ENCODE data around the gene HOXC12. TPM values are rescaled to one million over a fixed set of nuclear protein-coding genes. Genes with fewer than 3 reads are reported as not detected.
A peak's percentile ranks its signal among the peaks of the same experiment; 100 is the strongest.

HOXC12 gene
- total and polyA plus RNA-seq, 2 of the 8 experiments (the other 6 are each of a cell fraction or from before 2014, with no cell fraction given): not detected

DNA sequence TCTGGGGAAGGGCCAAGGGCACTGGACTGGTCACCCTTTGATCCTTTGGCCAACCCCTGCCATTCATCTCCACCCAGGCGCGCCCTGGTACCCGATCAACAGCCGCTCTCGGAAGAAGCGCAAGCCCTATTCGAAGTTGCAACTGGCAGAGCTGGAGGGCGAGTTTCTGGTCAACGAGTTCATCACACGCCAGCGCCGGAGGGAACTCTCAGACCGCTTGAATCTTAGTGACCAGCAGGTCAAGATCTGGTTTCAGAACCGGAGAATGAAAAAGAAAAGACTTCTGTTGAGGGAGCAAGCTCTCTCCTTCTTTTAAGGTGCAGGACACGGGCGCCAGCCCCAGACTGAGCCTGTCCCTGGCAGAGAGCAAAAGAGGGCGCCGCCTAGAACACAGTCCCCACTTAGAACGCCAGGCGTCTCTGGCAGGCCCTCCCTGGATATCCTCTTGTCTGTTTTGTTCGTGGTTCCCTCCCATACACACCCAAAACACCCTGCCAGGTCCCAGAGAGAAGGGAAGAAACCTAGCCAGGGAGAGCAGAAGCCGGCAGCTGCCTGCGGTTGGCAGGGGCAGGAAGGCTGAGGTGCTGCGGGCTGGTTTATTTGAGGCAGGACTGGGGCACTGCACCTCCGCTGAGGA is 1.7 kb downstream of the HOXC12 start:
- Histone ChIP-seq H3K79me1 (ENCODE audit: low read depth, low read length) (no peaks in the 10 kb centered on the region), H3K27ac (ENCODE audit: low read depth, low read length) (no peak overlapping the region), H3K9ac (replicated peaks in 1 of 4; ENCODE audit: extremely low read depth in 1 of 4, low read depth in 3 of 4, low read length in 3 of 4) (no peak overlapping the region), H3K36me3 (ENCODE audit: control insufficient read depth in 2 of 4, insufficient read depth in 4 of 4, low read length in 3 of 4) (peaks cover 0 to 16% (median 0%) of the 10 kb centered on the region in 4 experiments; a peak in 1 of 8 replicates), H3K9me3 (ENCODE audit: insufficient read depth in 2 of 2, low read depth in 1 of 2, low read length in 1 of 2) (no peaks in the 10 kb centered on the region; a peak in 1 of 4 replicates), H2BK5ac (ENCODE audit: low read depth, low read length) (no peak overlapping the region), H4K20me1 (replicated peaks in 1 of 2; ENCODE audit: control insufficient read depth in 1 of 2, insufficient read depth in 2 of 2, low read length in 2 of 2) (peaks cover 27 to 56% of the 10 kb centered on the region in 2 experiments), H2AFZ (ENCODE audit: low read length) (no peak overlapping the region), H3K56ac (replicated peaks; ENCODE audit: insufficient read length, low read depth, low read length) (no peak overlapping the region), H3K23me2 (ENCODE audit: low read depth, low read length) (no peaks in the 10 kb centered on the region), H3K27me3 (replicated peaks in 1 of 4; ENCODE audit: control insufficient read depth in 3 of 4, extremely low read depth in 1 of 4, insufficient read depth in 3 of 4, low read length in 3 of 4) (peaks cover 100% of the 10 kb centered on the region in 4 experiments), H3K14ac (ENCODE audit: insufficient read length) (no peak overlapping the region), H2BK120ac (replicated peaks; ENCODE audit: low read depth, low read length) (no peak overlapping the region), H3K79me2 (ENCODE audit: control insufficient read depth in 1 of 2, insufficient read depth in 2 of 2, low read length in 2 of 2) (no peaks in the 10 kb centered on the region), H4K5ac (ENCODE audit: insufficient read length, low read depth, low read length) (no peak overlapping the region), H3K4ac (replicated peaks; ENCODE audit: insufficient read length, low read depth, low read length) (no peak overlapping the region), H3K4me3 (ENCODE audit: extremely low read depth in 1 of 4, insufficient read depth in 2 of 4, low read depth in 3 of 4, low read length in 4 of 4) (no peak overlapping the region), H3K23ac (ENCODE audit: insufficient read length) (no peak overlapping the region), H3K4me1 (replicated peaks in 1 of 4; ENCODE audit: control insufficient read depth in 3 of 4, insufficient read depth in 4 of 4, low read length in 3 of 4) (peaks cover 0 to 8% (median 2%) of the 10 kb centered on the region in 4 experiments; a peak in 3 of 7 replicates), H4K8ac (ENCODE audit: extremely low read depth, insufficient read depth, low read length) (peak overlapping the region; percentile 12; the same call in 1 of the 2 replicates), H4K91ac (replicated peaks; ENCODE audit: insufficient read length, low read length) (no peak overlapping the region), H3K4me2 (ENCODE audit: insufficient read depth in 1 of 2, low read depth in 2 of 2, low read length in 2 of 2) (no peak overlapping the region; a peak in 1 of 4 replicates), H2BK15ac (ENCODE audit: low read length) (no peak overlapping the region), H2AK5ac (ENCODE audit: low read depth, low read length) (no peak overlapping the region), H3K18ac (ENCODE audit: extremely low read depth, low read length) (no peak overlapping the region), H2BK12ac (ENCODE audit: low read depth, low read length) (peak overlapping the region; percentile 60), H2BK20ac (ENCODE audit: low read length) (no peak overlapping the region)
- no peak for TF ChIP-seq CREB1 (IDR thresholded peaks at IDR 0.05)
- no peak for TF ChIP-seq FOSL1 (IDR thresholded peaks at IDR 0.05; ENCODE audit: insufficient read depth, low read depth, low read length)
- peak; percentile 16 for TF ChIP-seq EZH2 (IDR thresholded peaks at IDR 0.05; ENCODE audit: low read depth, low read length, severe bottlenecking)
- TF ChIP-seq ASH2L (IDR thresholded peaks at IDR 0.05; ENCODE audit: low read length): no peak
- peak; percentile 17 for TF ChIP-seq SUZ12 (IDR thresholded peaks at IDR 0.05; ENCODE audit: low read length)
- TF ChIP-seq RNF2 (IDR thresholded peaks at IDR 0.05; ENCODE audit: borderline replicate concordance, low read depth, low read length, missing control alignments, poor library complexity, severe bottlenecking): peak; percentile 84
- no peak for TF ChIP-seq SIN3A (conservative IDR thresholded peaks at IDR 0.05 in 1 of 2, IDR thresholded peaks at IDR 0.05 in 1 of 2; ENCODE audit: low read depth in 1 of 2, low read length in 2 of 2)
- TF ChIP-seq TCF12 (IDR thresholded peaks at IDR 0.05; ENCODE audit: low read depth, low read length): 0 out of 2 replicates have a peak, but pooled peaks have one; percentile 12
- FAIRE-seq (no peak), DNase-seq (ENCODE audit: low read depth in 1 of 2, low spot score in 2 of 2) (peak in 1 of 2 experiments; percentile 57)
- WGBS, 2 experiments (ENCODE audit: extremely low coverage in 1 of 2, insufficient coverage in 1 of 2, insufficient read length in 1 of 2, insufficient replicate concordance in 2 of 2, low coverage in 1 of 2, low lambda C conversion rate in 2 of 2, missing lambda C conversion rate in 1 of 2): 21% methylated on average over 23 of the region's 25 CpGs; no CpG with 5 or more reads in 1 of the 2 experiments
- CTCF ChIA-PET (ENCODE audit: partially characterized antibody): interaction anchor here (1.1 to 5.6 kb wide), 2 partner anchors 30 to 124 kb away, joined by 3 to 40 read pairs; partner anchors contain the start of gene HOXC10
- POLR2A ChIA-PET (ENCODE audit: partially characterized antibody): interaction anchor here (1.2 kb wide), 1 partner anchor 17 kb away, joined by 4 read pairs; no protein-coding TSS in a partner anchor

Data from H1 (cell line).